ENCODE data around the gene SLC25A18.

DNA sequence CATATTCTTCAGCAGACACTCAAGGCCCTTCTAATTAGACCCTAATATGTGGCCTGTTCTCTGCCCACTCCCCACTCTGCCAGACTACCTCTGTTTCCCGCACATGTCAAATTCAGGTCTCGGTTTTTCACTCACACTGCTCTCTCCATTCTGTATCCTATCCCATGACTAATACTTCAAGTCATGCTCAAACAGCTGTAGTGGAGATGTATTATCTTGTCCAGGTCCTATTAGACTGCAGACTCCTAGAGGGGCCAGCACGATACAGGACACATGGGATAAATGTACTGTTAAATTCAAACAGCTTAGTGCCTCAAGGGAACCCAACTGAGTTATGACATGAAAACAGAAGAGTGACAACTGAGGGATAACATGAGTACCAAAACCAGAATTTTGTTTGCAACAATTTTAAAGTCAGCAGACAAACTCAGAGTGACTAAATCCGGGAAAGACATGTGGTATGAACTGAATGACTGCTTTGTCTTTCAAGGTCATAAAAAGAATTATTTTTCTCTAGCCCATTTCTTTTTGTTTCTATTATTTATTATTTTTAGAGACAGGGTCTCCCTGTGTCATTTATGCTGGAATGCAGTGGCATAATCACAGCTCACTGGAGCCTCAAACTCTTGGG is 44.7 kb downstream of the SLC25A18 start:
- TF ChIP-seq TAF1 (conservative IDR thresholded peaks at IDR 0.05) (no peak), JUND (IDR thresholded peaks at IDR 0.05) (no peak), EGR1 (IDR thresholded peaks at IDR 0.05; ENCODE audit: low read depth in 2 of 2) (no peak)
- TF ChIP-seq, protein P1, sequence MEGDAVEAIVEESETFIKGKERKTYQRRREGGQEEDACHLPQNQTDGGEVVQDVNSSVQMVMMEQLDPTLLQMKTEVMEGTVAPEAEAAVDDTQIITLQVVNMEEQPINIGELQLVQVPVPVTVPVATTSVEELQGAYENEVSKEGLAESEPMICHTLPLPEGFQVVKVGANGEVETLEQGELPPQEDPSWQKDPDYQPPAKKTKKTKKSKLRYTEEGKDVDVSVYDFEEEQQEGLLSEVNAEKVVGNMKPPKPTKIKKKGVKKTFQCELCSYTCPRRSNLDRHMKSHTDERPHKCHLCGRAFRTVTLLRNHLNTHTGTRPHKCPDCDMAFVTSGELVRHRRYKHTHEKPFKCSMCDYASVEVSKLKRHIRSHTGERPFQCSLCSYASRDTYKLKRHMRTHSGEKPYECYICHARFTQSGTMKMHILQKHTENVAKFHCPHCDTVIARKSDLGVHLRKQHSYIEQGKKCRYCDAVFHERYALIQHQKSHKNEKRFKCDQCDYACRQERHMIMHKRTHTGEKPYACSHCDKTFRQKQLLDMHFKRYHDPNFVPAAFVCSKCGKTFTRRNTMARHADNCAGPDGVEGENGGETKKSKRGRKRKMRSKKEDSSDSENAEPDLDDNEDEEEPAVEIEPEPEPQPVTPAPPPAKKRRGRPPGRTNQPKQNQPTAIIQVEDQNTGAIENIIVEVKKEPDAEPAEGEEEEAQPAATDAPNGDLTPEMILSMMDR (IDR thresholded peaks at IDR 0.05; ENCODE audit: low read depth, low read length, missing input control): no peak
- TF ChIP-seq, protein P2, sequence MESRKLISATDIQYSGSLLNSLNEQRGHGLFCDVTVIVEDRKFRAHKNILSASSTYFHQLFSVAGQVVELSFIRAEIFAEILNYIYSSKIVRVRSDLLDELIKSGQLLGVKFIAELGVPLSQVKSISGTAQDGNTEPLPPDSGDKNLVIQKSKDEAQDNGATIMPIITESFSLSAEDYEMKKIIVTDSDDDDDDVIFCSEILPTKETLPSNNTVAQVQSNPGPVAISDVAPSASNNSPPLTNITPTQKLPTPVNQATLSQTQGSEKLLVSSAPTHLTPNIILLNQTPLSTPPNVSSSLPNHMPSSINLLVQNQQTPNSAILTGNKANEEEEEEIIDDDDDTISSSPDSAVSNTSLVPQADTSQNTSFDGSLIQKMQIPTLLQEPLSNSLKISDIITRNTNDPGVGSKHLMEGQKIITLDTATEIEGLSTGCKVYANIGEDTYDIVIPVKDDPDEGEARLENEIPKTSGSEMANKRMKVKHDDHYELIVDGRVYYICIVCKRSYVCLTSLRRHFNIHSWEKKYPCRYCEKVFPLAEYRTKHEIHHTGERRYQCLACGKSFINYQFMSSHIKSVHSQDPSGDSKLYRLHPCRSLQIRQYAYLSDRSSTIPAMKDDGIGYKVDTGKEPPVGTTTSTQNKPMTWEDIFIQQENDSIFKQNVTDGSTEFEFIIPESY (IDR thresholded peaks at IDR 0.05): no peak
